Neural progenitor cell (in vitro differentiated cells): ENCODE results near the gene CHFR.

Experiments
- EZH2 ChIP-seq: fragments of 200-600 bp; sonication (generic); IDR thresholded peaks from 2 replicates; pipeline ENCODE4 v1.6.1; 2017; ENCODE audit warnings: antibody characterized with exemption, mild to moderate bottlenecking, moderate library complexity
- TF ChIP-seq, protein P1 (sequence below): fragments of 200-600 bp; sonication (generic); IDR thresholded peaks from 2 replicates; pipeline ENCODE4 v1.5.1; 2017; ENCODE audit warnings: antibody characterized with exemption, mild to moderate bottlenecking

DNA sequence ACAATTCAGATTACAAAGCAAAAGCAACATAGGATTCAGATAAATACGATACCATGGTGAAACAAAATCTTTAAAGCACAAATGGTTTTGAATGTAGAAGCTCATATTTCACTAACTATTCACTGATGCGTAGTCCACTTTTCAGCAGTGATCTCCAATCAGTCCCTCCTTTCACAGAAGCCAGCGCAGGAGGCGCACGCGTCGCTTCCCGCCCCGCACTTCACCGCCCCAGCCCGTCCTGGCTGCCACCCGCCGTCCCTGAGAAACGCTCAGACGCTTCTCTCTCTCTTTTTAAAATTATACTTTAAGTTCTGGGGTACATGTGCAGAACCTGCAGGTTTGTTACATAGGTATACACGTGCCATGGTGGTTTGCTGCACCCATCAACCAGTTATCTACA is 19.8 kb upstream of the CHFR start:
- TF ChIP-seq EZH2, result no peak
- TF ChIP-seq, protein P1, sequence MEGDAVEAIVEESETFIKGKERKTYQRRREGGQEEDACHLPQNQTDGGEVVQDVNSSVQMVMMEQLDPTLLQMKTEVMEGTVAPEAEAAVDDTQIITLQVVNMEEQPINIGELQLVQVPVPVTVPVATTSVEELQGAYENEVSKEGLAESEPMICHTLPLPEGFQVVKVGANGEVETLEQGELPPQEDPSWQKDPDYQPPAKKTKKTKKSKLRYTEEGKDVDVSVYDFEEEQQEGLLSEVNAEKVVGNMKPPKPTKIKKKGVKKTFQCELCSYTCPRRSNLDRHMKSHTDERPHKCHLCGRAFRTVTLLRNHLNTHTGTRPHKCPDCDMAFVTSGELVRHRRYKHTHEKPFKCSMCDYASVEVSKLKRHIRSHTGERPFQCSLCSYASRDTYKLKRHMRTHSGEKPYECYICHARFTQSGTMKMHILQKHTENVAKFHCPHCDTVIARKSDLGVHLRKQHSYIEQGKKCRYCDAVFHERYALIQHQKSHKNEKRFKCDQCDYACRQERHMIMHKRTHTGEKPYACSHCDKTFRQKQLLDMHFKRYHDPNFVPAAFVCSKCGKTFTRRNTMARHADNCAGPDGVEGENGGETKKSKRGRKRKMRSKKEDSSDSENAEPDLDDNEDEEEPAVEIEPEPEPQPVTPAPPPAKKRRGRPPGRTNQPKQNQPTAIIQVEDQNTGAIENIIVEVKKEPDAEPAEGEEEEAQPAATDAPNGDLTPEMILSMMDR, result no peak
